Keratinocyte (primary cell): Measurements from ENCODE around the gene CPNE1. TPM values are rescaled to one million over a fixed set of nuclear protein-coding genes. Genes with fewer than 3 reads are reported as not detected.

Experiments
- DNase-seq: peaks from one replicate; pipeline ENCODE4 v3.0.0-alpha.2; 2011; ENCODE audit warnings: low read depth, missing footprints, low spot score
- FAIRE-seq: peaks from 2 replicates; lab custom pipeline; 2011; peaks lifted over from hg19 to GRCh38; lab: Jason Lieb, UNC
- H2AFZ ChIP-seq: 2 replicates; pipeline ENCODE4 v1.6.0; 2012; ENCODE audit warnings: low read length, control low read depth, inconsistent platforms; ENCODE audit not compliant: control insufficient read depth
- H3K27ac ChIP-seq: 2 replicates; pipeline ENCODE4 v1.5.1; 2011; ENCODE audit warnings: low read length; ENCODE audit not compliant: control insufficient read depth, insufficient read depth
- H3K27me3 ChIP-seq: 3 replicates; pipeline ENCODE4 v1.6.0; 2011; ENCODE audit warnings: low read length; ENCODE audit not compliant: control insufficient read depth, insufficient read depth; ENCODE audit errors: extremely low read depth
- H3K36me3 ChIP-seq, 2 experiments: 2 replicates in 1 of 2; 3 replicates in 1 of 2; pipeline ENCODE4 v1.5.1; 2011; ENCODE audit warnings: low read length in 2 of 2, mild to moderate bottlenecking in 1 of 2; ENCODE audit not compliant: control insufficient read depth in 2 of 2, insufficient read depth in 2 of 2; ENCODE audit errors: extremely low read depth in 1 of 2
- H3K4me1 ChIP-seq: 3 replicates; pipeline ENCODE4 v1.5.1; 2011; ENCODE audit warnings: low read length; ENCODE audit not compliant: control insufficient read depth, insufficient read depth; ENCODE audit errors: extremely low read depth
- H3K4me2 ChIP-seq: 3 replicates; pipeline ENCODE4 v1.6.0; 2011; ENCODE audit warnings: low read depth, low read length; ENCODE audit not compliant: control insufficient read depth, insufficient read depth; ENCODE audit errors: extremely low read depth
- H3K4me3 ChIP-seq, 3 experiments: fragments of 200-600 bp in 1 of 3; sonication (generic) in 1 of 3; 2 replicates in 2 of 3; 3 replicates in 1 of 3; pipeline ENCODE4 v1.5.1; 2011 to 2016; ENCODE audit warnings: low read length in 3 of 3, mild to moderate bottlenecking in 3 of 3, control low read depth in 2 of 3, inconsistent platforms in 1 of 3, low read depth in 1 of 3, mixed read lengths in 1 of 3, mixed run types in 1 of 3, moderate library complexity in 1 of 3; ENCODE audit not compliant: control insufficient read depth in 2 of 3, insufficient read depth in 2 of 3; ENCODE audit errors: extremely low read depth in 1 of 3
- H3K79me2 ChIP-seq: 2 replicates; pipeline ENCODE4 v1.6.0; 2012; ENCODE audit warnings: low read length; ENCODE audit not compliant: control insufficient read depth, insufficient read depth
- H3K9ac ChIP-seq: 3 replicates; pipeline ENCODE4 v1.6.0; 2011; ENCODE audit warnings: low read length; ENCODE audit not compliant: control insufficient read depth, insufficient read depth; ENCODE audit errors: extremely low read depth
- H3K9me1 ChIP-seq: 3 replicates; pipeline ENCODE4 v1.6.0; 2011; ENCODE audit warnings: low read length; ENCODE audit not compliant: control insufficient read depth, insufficient read depth; ENCODE audit errors: extremely low read depth
- H3K9me3 ChIP-seq: 2 replicates; pipeline ENCODE4 v1.5.1; 2012; ENCODE audit warnings: low read depth, low read length; ENCODE audit not compliant: control insufficient read depth
- H4K20me1 ChIP-seq: 3 replicates; pipeline ENCODE4 v1.6.0; 2011; ENCODE audit warnings: low read length; ENCODE audit not compliant: control insufficient read depth, insufficient read depth; ENCODE audit errors: extremely low read depth
- EZH2 ChIP-seq: IDR thresholded peaks from one replicate; pipeline ENCODE4 v1.6.1; 2012; ENCODE audit warnings: inconsistent platforms, mild to moderate bottlenecking, low read length, moderate library complexity
- dilution Hi-C: fragments of 300-500 bp; cut with MboI; formaldehyde crosslinking; loops from one replicate; pipeline ENCODE4 v1.7.0; 2020; ENCODE audit warnings: low sequenced_read_pairs; ENCODE audit not compliant: extremely low pct_ligation_motif_present
- polyA plus RNA-seq, 5 experiments: library from polyadenylated mRNA; depleted of rRNA in 3 of 5; stranded (reverse) in 3 of 5; stranded (forward) in 1 of 5; unstranded in 1 of 5; fragments of >200 nt; gene quantifications; 1 replicate in 1 of 5; 2 replicates in 3 of 5; 3 replicates in 1 of 5; pipeline versions ENCODE4 v1.2.1 to v1.2.3, GENCODE V29; 2011 to 2012; ENCODE audit warnings: missing spikeins in 2 of 5, low read depth in 1 of 5, low replicate concordance in 1 of 5
- TF ChIP-seq, protein P1 (sequence below), 3 experiments: IDR thresholded peaks in 1 of 3; conservative IDR thresholded peaks in 1 of 3; optimal IDR thresholded peaks in 1 of 3; 2 replicates in 2 of 3; 3 replicates in 1 of 3; pipeline versions ENCODE3 to v1.5.1; 2011; ENCODE audit warnings: low read length in 3 of 3, mild to moderate bottlenecking in 3 of 3, moderate library complexity in 2 of 3, control low read depth in 1 of 3, inconsistent platforms in 1 of 3; ENCODE audit not compliant: insufficient read depth in 2 of 3; ENCODE audit errors: extremely low read depth in 1 of 3

Gene CPNE1
- polyA plus RNA-seq, 1 donor (not counting 4 experiments of a cell fraction or from before 2014, with no cell fraction given) = 111 TPM

DNA sequence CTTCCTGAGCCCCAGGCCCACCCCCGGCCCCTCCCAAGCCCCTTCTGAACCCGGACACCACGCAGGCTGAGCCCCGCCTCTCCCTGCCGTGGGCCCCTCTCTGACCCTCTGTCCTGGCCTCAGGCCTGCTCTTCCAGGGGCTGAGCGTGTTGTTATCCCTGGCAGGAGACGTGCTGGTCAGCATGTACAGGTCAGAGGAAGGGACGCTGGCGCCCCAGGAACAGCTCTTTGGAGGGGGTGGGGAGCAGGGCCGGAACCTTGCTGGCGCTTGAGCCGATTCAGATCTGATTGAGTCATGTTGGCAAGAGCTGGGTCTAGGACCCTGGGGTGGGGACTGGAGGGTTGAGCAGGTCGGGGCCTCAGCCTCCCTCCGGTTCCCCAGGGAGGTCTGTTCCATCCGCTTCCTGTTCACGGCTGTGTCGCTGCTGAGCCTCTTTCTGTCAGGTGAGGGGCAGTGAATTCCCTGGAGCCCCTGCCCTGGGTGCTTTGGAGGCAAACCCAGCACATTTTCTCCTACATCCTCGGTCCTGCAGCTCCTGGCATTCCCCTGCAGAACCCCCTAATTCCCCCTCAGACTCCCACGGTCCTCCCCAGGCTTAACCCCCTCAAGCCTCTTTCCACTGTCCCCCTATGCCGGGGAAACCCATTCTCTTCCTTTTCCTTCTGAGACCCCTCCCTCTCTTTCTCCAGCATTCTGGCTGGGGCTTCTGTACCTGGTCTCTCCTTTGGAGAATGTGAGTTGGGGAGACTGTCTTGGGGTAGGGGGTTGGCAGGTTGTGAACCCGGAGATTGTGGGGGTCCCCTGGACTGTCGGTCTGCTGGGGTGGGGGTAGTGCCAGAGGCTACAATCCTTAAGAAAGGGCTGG, 47.1 kb downstream of the CPNE1 start:
- dilution Hi-C loops = no loop called here
- no peaks in the 10 kb centered on the region for H3K9me3 ChIP-seq
- peaks cover 0 to 3% of the 10 kb centered on the region in 2 experiments for H3K36me3 ChIP-seq
- no peaks in the 10 kb centered on the region for H4K20me1 ChIP-seq
- TF ChIP-seq, protein P1, sequence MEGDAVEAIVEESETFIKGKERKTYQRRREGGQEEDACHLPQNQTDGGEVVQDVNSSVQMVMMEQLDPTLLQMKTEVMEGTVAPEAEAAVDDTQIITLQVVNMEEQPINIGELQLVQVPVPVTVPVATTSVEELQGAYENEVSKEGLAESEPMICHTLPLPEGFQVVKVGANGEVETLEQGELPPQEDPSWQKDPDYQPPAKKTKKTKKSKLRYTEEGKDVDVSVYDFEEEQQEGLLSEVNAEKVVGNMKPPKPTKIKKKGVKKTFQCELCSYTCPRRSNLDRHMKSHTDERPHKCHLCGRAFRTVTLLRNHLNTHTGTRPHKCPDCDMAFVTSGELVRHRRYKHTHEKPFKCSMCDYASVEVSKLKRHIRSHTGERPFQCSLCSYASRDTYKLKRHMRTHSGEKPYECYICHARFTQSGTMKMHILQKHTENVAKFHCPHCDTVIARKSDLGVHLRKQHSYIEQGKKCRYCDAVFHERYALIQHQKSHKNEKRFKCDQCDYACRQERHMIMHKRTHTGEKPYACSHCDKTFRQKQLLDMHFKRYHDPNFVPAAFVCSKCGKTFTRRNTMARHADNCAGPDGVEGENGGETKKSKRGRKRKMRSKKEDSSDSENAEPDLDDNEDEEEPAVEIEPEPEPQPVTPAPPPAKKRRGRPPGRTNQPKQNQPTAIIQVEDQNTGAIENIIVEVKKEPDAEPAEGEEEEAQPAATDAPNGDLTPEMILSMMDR (optimal IDR thresholded peaks at IDR 0.05 in 1 of 3, IDR thresholded peaks at IDR 0.05 in 1 of 3, conservative IDR thresholded peaks at IDR 0.05 in 1 of 3; ENCODE audit: extremely low read depth in 1 of 3, insufficient read depth in 2 of 3, low read length in 3 of 3) = peak; percentile 46 to 52 (median 48)
- no peak for TF ChIP-seq EZH2
- peak overlapping the region; percentile 32 for H3K27ac ChIP-seq
- peaks cover 22% of the 10 kb centered on the region for H3K4me1 ChIP-seq
- H2AFZ ChIP-seq = peak overlapping the region; percentile 63
- peak overlapping the region; percentile 59 for H3K9ac ChIP-seq
- peak overlapping the region; percentile 77 for H3K4me2 ChIP-seq
- FAIRE-seq (peak; percentile 46), DNase-seq (no peak)
- no peaks in the 10 kb centered on the region for H3K27me3 ChIP-seq
- H3K4me3 ChIP-seq = peak overlapping the region; percentile 35 to 63 (median 48)
- H3K9me1 ChIP-seq = no peaks in the 10 kb centered on the region
- no peaks in the 10 kb centered on the region for H3K79me2 ChIP-seq

DNA sequence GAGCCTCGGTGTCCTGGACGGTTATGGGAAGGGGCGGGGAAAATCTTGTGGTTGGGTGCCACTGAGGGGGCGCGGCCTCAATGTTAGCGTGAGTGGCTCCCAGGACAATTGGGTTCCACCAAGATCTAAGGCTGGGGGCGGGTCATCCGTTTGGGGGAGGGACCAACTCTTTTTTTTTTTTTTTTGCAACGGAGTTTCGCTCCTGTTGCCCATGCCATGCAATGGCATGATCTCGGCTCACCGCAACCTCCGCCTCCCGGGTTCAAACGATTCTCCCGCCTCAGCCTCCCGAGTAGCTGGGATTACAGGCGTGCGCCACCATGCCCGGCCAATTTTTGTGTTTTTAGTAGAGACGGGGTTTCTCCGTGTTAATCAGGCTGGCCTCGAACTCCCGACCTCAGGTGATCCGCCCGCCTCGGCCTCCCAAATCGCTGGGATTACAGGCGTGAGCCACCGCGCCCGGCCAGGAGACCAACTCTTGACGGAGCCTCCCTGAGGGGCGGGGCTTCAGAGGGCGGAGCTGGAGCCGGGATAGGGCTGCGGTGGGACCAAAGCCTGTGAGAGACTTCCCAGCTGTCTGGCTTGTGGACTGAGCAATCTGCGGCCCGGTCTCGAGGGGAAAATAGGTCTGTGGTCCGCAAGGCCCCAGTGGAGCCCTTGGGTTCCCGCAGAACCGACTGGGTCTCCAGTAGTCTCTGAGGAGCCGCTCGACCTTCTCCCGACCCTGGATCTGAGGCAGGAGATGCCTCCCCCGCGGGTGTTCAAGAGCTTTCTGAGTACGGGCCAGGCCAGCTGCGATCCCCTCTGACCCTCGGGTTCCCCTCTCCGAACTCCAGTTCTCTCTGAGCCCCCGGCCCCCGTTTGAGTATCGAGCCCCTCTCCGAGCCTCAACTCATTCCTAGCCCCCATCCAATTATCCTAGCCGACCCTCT, 48.0 kb downstream of the CPNE1 start:
- Histone ChIP-seq H4K20me1 (no peaks in the 10 kb centered on the region), H3K4me3 (peak overlapping the region; percentile 35 to 63 (median 37)), H3K9ac (peak overlapping the region; percentile 59), H2AFZ (peak overlapping the region; percentile 23), H3K9me1 (no peaks in the 10 kb centered on the region), H3K27ac (peak overlapping the region; percentile 34), H3K79me2 (no peaks in the 10 kb centered on the region), H3K4me2 (peak overlapping the region; percentile 77), H3K4me1 (peaks cover 22% of the 10 kb centered on the region), H3K9me3 (no peaks in the 10 kb centered on the region), H3K36me3 (peaks cover 0 to 3% of the 10 kb centered on the region in 2 experiments), H3K27me3 (no peaks in the 10 kb centered on the region)
- DNase-seq (peak; percentile 98), FAIRE-seq (no peak)
- no peak for TF ChIP-seq EZH2
- TF ChIP-seq, protein P1 (optimal IDR thresholded peaks at IDR 0.05 in 1 of 3, IDR thresholded peaks at IDR 0.05 in 1 of 3, conservative IDR thresholded peaks at IDR 0.05 in 1 of 3; ENCODE audit: extremely low read depth in 1 of 3, insufficient read depth in 2 of 3, low read length in 3 of 3) = no peak
- dilution Hi-C loops = no loop called here
